Right lobe of liver (tissue), 6 donors: ENCODE data around the gene SLC7A8. TPM values are rescaled to one million over a fixed set of nuclear protein-coding genes. Genes with fewer than 3 reads are reported as not detected.

ENCODE experiments used
- ATAC-seq, 4 donors: fragments of 200-7000 bp; cut with Tn5 transposase; one replicate each; pipeline ENCODE4 v1.9.1; 2020; ENCODE audit warnings: mild to moderate bottlenecking in 4 of 4, moderate library complexity in 4 of 4
- DNase-seq, 3 donors: peaks; one replicate each; pipeline ENCODE4 v3.0.0-alpha.2; 2020
- H3K27ac ChIP-seq, 3 donors: fragments of 200-600 bp; one replicate each; pipeline ENCODE4 v1.8.0; 2022
- H3K27me3 ChIP-seq, 2 donors: fragments of 200-600 bp; one replicate each; pipeline ENCODE4 v1.8.0; 2022
- H3K36me3 ChIP-seq, 4 donors: fragments of 200-600 bp; sonication (generic) in 1 of 4; one replicate each; pipeline versions ENCODE4 v1.5.1 to v1.8.0; 2017 to 2022; ENCODE audit warnings: control low read depth in 1 of 4
- H3K4me1 ChIP-seq, 4 donors: fragments of 200-600 bp; sonication (generic) in 1 of 4; one replicate each; pipeline versions ENCODE4 v1.5.1 to v1.8.0; 2017 to 2022; ENCODE audit warnings: control low read depth in 1 of 4
- H3K4me3 ChIP-seq, 3 donors: fragments of 200-600 bp; one replicate each; pipeline ENCODE4 v1.8.0; 2022
- H3K9me3 ChIP-seq, 4 donors: fragments of 200-600 bp; sonication (generic) in 1 of 4; one replicate each; pipeline versions ENCODE4 v1.5.1 to v1.8.0; 2017 to 2022; ENCODE audit warnings: control low read depth in 1 of 4
- CTCF ChIP-seq, 4 donors: fragments of 200-600 bp in 3 of 4; fragments of 450-650 bp in 1 of 4; IDR thresholded peaks; one replicate each; pipeline versions ENCODE4 v1.5.1 to v1.8.0; 2016 to 2022; ENCODE audit warnings: antibody characterized with exemption in 4 of 4, mild to moderate bottlenecking in 2 of 4
- POLR2A ChIP-seq: fragments of 450-650 bp; IDR thresholded peaks from one replicate; pipeline ENCODE4 v1.6.1; 2017; ENCODE audit warnings: antibody characterized with exemption, mild to moderate bottlenecking
- WGBS: methylation state at CpG from one replicate; pipeline ENCODE4 v1.1.6; 2018; ENCODE audit warnings: low coverage, low lambda C conversion rate; ENCODE audit not compliant: insufficient coverage; ENCODE audit errors: missing lambda C conversion rate; 5-methylcytosine and 5-hydroxymethylcytosine counted together
- intact Hi-C, 2 donors: fragments of 100-400 bp; cut with DNase I; formaldehyde crosslinking; loops; one replicate each; pipeline versions ENCODE4 v1.11.2 to v1.14.1; 2022
- total RNA-seq, 6 experiments: library from RNA; depleted of rRNA in 2 of 6; stranded (reverse); fragments of >200 nt in 2 of 6; fragmentation: NEBNext Ultra II Directional in 3 of 6; extraction: Animal tissue kit (Norgen Biotek cat#: 25700) in 3 of 6; gene quantifications; one replicate each; pipeline versions ENCODE4 v1.1.0 to v1.2.4, GENCODE V29; 2016 to 2023
- donor health status: DM: no; HTN: yes; CAD: no.
- donor health status: DM: no; HTN: no; CAD: no.
- donor health status: DM: no; HTN: no; CAD: no.
- donor health status: DM: no; HTN: yes; CAD: no.
- donor health status: DM: no; HTN: yes; CAD: no.

The SLC7A8 gene
- total RNA-seq, 6 experiments from 2014 or later = 3.2 to 10.1 (median 4.4) TPM

GRCh38 chr14:23090254-23090636 is 93.2 kb downstream of the SLC7A8 start:
- Histone ChIP-seq H3K4me1 (peaks cover 0 to 11% (median 4%) of the 10 kb centered on the region in 4 donors), H3K9me3 (no peaks in the 10 kb centered on the region), H3K27me3 (no peaks in the 10 kb centered on the region), H3K4me3 (no peak overlapping the region), H3K36me3 (peaks cover 16 to 78% (median 27%) of the 10 kb centered on the region in 4 donors), H3K27ac (no peak overlapping the region)
- no peak for TF ChIP-seq POLR2A
- no peak for TF ChIP-seq CTCF (IDR thresholded peaks at IDR 0.05)
- no peak for DNase-seq
- no peak for ATAC-seq
- 42% methylated on average over 4 of the region's 4 CpGs for WGBS
- intact Hi-C loops = no loop called here

GRCh38 chr14:23089498-23090253 is 93.8 kb downstream of the SLC7A8 start:
- no peaks in the 10 kb centered on the region for H3K27me3 ChIP-seq
- peaks cover 0 to 11% (median 4%) of the 10 kb centered on the region in 4 donors for H3K4me1 ChIP-seq
- TF ChIP-seq CTCF (IDR thresholded peaks at IDR 0.05) = no peak
- no peak for TF ChIP-seq POLR2A
- ATAC-seq (no peak), DNase-seq (no peak)
- H3K4me3 ChIP-seq = no peak overlapping the region
- intact Hi-C loops = no loop called here
- no peaks in the 10 kb centered on the region for H3K9me3 ChIP-seq
- no peak overlapping the region for H3K27ac ChIP-seq
- H3K36me3 ChIP-seq = peaks cover 16 to 83% (median 31%) of the 10 kb centered on the region in 4 donors
- WGBS = 64% methylated on average over 7 of the region's 12 CpGs

- TF ChIP-seq POLR2A (no peak), CTCF (IDR thresholded peaks at IDR 0.05) (no peak)
- Histone ChIP-seq H3K36me3 (peaks cover 14 to 89% (median 34%) of the 10 kb centered on the region in 4 donors), H3K27ac (no peak overlapping the region), H3K4me3 (no peak overlapping the region), H3K9me3 (no peaks in the 10 kb centered on the region), H3K27me3 (no peaks in the 10 kb centered on the region), H3K4me1 (no peaks in the 10 kb centered on the region)
- DNase-seq (no peak), ATAC-seq (no peak)
- no CpG with 5 or more reads among the region's 1 CpG for WGBS
- intact Hi-C loops = no loop called here
Observed at GRCh38 chr14:23086565-23086964, 96.9 kb downstream of the SLC7A8 start.

GRCh38 chr14:23085458-23085857 is 98.0 kb downstream of the SLC7A8 start:
- DNase-seq = no peak
- ATAC-seq = no peak
- Histone ChIP-seq H3K27ac (no peak overlapping the region), H3K4me3 (no peak overlapping the region), H3K4me1 (no peaks in the 10 kb centered on the region), H3K9me3 (no peaks in the 10 kb centered on the region), H3K36me3 (peaks cover 21 to 91% (median 40%) of the 10 kb centered on the region in 4 donors), H3K27me3 (no peaks in the 10 kb centered on the region)
- intact Hi-C loops = no loop called here
- TF ChIP-seq CTCF (IDR thresholded peaks at IDR 0.05) (no peak), POLR2A (no peak)
- WGBS = 70% methylated on average over 3 of the region's 3 CpGs
